ENCODE results near the gene ATP10D.

DNA sequence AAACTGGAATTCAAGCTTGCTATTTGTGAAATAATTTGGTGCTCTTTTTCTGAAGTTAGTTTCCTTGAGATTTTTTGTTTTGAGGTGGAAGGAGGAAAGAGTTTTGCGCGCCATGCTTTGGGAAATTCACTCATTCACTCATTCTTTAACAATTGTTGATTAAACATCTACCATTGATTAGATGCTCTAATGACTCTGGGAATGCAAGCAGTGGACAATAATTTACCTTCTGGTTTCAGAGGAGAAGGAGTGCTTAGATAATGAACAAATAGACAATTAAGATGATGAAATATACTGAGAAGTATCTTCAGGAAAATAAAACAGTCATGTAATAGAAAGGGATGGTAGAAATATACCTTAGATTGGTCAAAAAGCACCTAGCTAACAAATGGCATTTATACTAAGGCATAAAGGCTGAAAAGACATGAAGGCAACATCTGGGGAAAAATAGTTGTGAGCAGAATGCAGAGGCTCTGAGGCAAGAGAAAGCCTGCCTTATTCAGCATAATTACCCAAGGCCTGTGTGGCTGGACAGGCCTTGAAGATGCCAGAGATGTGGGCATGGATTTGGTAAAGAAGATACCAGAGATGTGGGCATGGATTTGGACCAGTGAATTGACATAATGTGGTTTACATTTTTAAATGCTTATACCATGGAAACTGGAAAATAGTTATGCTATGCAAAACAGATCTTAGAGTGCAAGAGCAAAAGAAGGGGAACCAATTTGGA is 18.9 kb upstream of the ATP10D start:
- TF ChIP-seq MAX (CRISPR knock-in tag; IDR thresholded peaks at IDR 0.05) (no peak), PRMT5 (CRISPR knock-in tag; IDR thresholded peaks at IDR 0.05) (no peak), POLR3G (IDR thresholded peaks at IDR 0.05; ENCODE audit: extremely low read depth, insufficient read length, insufficient replicate concordance) (no peak), CHD1 (IDR thresholded peaks at IDR 0.05; ENCODE audit: low read length) (no peak), NFYB (IDR thresholded peaks at IDR 0.05; ENCODE audit: extremely low read depth, insufficient read length) (no peak), EZH2 (IDR thresholded peaks at IDR 0.05; ENCODE audit: borderline replicate concordance, low read depth, low read length) (no peak), YY1 (IDR thresholded peaks at IDR 0.05; ENCODE audit: borderline replicate concordance in 1 of 3, control insufficient read depth in 1 of 3, extremely low read depth in 1 of 3, insufficient read depth in 3 of 3, insufficient read length in 1 of 3, insufficient replicate concordance in 2 of 3, low read depth in 1 of 3, low read length in 2 of 3) (no peak)
- TF ChIP-seq, protein P1, sequence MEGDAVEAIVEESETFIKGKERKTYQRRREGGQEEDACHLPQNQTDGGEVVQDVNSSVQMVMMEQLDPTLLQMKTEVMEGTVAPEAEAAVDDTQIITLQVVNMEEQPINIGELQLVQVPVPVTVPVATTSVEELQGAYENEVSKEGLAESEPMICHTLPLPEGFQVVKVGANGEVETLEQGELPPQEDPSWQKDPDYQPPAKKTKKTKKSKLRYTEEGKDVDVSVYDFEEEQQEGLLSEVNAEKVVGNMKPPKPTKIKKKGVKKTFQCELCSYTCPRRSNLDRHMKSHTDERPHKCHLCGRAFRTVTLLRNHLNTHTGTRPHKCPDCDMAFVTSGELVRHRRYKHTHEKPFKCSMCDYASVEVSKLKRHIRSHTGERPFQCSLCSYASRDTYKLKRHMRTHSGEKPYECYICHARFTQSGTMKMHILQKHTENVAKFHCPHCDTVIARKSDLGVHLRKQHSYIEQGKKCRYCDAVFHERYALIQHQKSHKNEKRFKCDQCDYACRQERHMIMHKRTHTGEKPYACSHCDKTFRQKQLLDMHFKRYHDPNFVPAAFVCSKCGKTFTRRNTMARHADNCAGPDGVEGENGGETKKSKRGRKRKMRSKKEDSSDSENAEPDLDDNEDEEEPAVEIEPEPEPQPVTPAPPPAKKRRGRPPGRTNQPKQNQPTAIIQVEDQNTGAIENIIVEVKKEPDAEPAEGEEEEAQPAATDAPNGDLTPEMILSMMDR (IDR thresholded peaks at IDR 0.05 in 2 of 3, conservative IDR thresholded peaks at IDR 0.05 in 1 of 3; ENCODE audit: insufficient read depth in 2 of 3, low read depth in 1 of 3, low read length in 3 of 3): no peak
